HL-60 (cell line): ENCODE results near the gene IRF5.

Experiments used
- DNase-seq, 2 experiments: peaks; one replicate each; pipeline ENCODE4 v3.0.0-alpha.2; 2010 to 2020; ENCODE audit warnings: low read depth in 1 of 2, low spot score in 1 of 2
- H3K27ac ChIP-seq: fragments of 250-450 bp; sonication (Bioruptor Pico); replicated peaks from 2 replicates; pipeline ENCODE4 v1.5.1; 2020; ENCODE audit warnings: mild to moderate bottlenecking, moderate library complexity
- H3K27me3 ChIP-seq: fragments of 250-450 bp; sonication (Bioruptor Pico); 2 replicates; pipeline ENCODE4 v1.5.1; 2021; ENCODE audit warnings: mild to moderate bottlenecking, moderate library complexity; ENCODE audit not compliant: insufficient read depth, poor library complexity, severe bottlenecking
- H3K4me3 ChIP-seq: replicated peaks from 2 replicates; pipeline ENCODE4 v1.5.1; 2011; ENCODE audit warnings: mild to moderate bottlenecking, control low read depth, low read length; ENCODE audit not compliant: insufficient read depth
- CTCF ChIP-seq: IDR thresholded peaks from one replicate; pipeline ENCODE4 v1.5.1; 2011; ENCODE audit warnings: low read length, control low read depth, inconsistent platforms; ENCODE audit not compliant: insufficient read depth
- GABPA ChIP-seq: IDR thresholded peaks from 2 replicates; pipeline ENCODE4 v1.6.1; 2012; ENCODE audit warnings: low read depth
- POLR2AphosphoS5 ChIP-seq: IDR thresholded peaks from 2 replicates; pipeline ENCODE4 v1.6.1; 2012; ENCODE audit warnings: low read depth
- REST ChIP-seq: IDR thresholded peaks from 2 replicates; pipeline ENCODE4 v1.6.1; 2012; ENCODE audit warnings: low read depth; ENCODE audit not compliant: insufficient replicate concordance
- SPI1 ChIP-seq: IDR thresholded peaks from 2 replicates; pipeline ENCODE4 v1.6.1; 2012; ENCODE audit warnings: low read depth, mild to moderate bottlenecking, borderline replicate concordance

IRF5 gene

GRCh38 chr7:128948312-128948973 is 10.7 kb downstream of the IRF5 start:
- H3K27ac ChIP-seq = peak overlapping the region; percentile 55
- H3K27me3 ChIP-seq = no peaks in the 10 kb centered on the region
- H3K4me3 ChIP-seq = no peak overlapping the region
- peak; percentile 90 to 97 for DNase-seq
- TF ChIP-seq REST (peak; percentile 25), POLR2AphosphoS5 (peak; percentile 98), CTCF (no peak), SPI1 (no peak), GABPA (no peak; the same call in 1 of the 2 replicates)

- no peak overlapping the region for H3K4me3 ChIP-seq
- peak; percentile 77 to 90 for DNase-seq
- peak overlapping the region; percentile 55 for H3K27ac ChIP-seq
- TF ChIP-seq POLR2AphosphoS5 (peak; percentile 43; the same call in 1 of the 2 replicates), GABPA (peak; percentile 43; the same call in 1 of the 2 replicates), CTCF (no peak), REST (no peak), SPI1 (peak; percentile 95)
- H3K27me3 ChIP-seq = no peaks in the 10 kb centered on the region
Observed at GRCh38 chr7:128948976-128949760, 11.4 kb downstream of the IRF5 start.

GRCh38 chr7:128951296-128951695 is 13.6 kb downstream of the IRF5 start:
- Histone ChIP-seq H3K27ac (no peak overlapping the region), H3K4me3 (no peak overlapping the region), H3K27me3 (no peaks in the 10 kb centered on the region)
- TF ChIP-seq POLR2AphosphoS5 (no peak), SPI1 (peak; percentile 3; the same call in 1 of the 2 replicates)
- DNase-seq = no peak

- no peak for DNase-seq
- TF ChIP-seq SPI1 = no peak
- TF ChIP-seq GABPA = no peak
- no peak for TF ChIP-seq REST
- TF ChIP-seq CTCF = no peak
- no peak for TF ChIP-seq POLR2AphosphoS5
- Histone ChIP-seq H3K27me3 (no peaks in the 10 kb centered on the region), H3K27ac (no peak overlapping the region), H3K4me3 (no peak overlapping the region)
Observed at GRCh38 chr7:128954150-128954549, 16.4 kb downstream of the IRF5 start.
